Myocyte (in vitro differentiated cells): ENCODE results near the gene BZW2. TPM values are rescaled to one million over a fixed set of nuclear protein-coding genes. Genes with fewer than 3 reads are reported as not detected.
A peak's percentile ranks its signal among the peaks of the same experiment; 100 is the strongest.
"Not testable (repeated sequence)": the region's sequence is repeated elsewhere in the genome, so short reads cannot be mapped to it uniquely, and the experiment has no call there.

Experiments
- DNase-seq: peaks from one replicate; pipeline ENCODE4 v3.0.0-alpha.2; 2012; ENCODE audit warnings: low read depth
- total RNA-seq: library from RNA; depleted of rRNA; stranded (reverse); fragments of >200 nt; gene quantifications from 2 replicates; pipeline ENCODE4 v1.2.3, GENCODE V29; 2014

BZW2 gene
- total RNA-seq, 1 donor from 2014 or later = 166 TPM

GRCh38 chr7:16670021-16670420, 24.0 kb downstream of the BZW2 start:
- peak; percentile 13 for DNase-seq

DNA sequence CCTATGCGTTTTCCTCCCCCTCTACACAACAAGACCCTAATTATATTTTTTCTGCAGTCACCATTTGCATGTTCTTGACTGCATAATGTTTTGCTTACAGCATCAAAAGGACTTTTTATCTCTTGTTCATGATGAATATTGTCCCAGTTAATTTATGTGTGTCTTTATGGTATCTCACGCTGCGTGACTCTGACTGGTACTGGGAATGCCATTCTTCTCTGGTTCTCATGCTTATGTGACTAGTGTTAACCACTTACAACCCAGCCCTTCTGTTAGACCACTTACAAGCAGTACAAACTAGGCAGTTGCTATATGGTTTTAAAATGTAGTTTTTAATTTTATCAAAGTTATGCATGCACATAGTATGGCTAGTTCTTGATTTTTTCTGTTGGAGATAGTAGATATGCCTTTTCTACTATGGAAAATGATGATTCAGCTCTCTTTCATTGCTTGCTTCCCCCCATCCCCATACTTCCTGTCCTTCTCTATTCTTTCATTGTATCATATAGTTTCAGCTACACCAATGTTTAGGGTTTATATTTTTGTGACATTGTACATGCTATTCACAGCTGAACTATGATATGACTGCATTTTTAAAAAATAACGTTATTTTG, 24.9 kb downstream of the BZW2 start:
- no peak for DNase-seq

DNA sequence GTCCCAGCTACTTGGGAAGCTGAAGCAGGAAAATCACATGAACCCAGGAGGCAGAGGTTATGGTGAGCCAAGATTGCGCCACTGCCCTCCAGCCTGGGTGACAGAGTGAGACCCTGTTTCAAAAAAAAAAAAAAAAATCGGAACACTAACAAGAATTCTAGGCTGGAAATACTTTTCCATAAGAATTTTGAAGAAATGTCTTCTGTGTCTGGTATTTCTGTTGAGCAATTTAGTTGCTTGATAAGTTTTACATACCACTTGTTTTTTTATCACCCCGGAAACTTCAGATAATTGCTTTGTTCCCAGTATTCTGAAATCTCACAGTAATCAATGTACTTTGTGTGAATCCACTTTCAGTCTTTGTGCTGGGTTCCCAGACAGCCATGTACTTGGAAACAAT, 25.8 kb downstream of the BZW2 start:
- DNase-seq = no peak

DNA sequence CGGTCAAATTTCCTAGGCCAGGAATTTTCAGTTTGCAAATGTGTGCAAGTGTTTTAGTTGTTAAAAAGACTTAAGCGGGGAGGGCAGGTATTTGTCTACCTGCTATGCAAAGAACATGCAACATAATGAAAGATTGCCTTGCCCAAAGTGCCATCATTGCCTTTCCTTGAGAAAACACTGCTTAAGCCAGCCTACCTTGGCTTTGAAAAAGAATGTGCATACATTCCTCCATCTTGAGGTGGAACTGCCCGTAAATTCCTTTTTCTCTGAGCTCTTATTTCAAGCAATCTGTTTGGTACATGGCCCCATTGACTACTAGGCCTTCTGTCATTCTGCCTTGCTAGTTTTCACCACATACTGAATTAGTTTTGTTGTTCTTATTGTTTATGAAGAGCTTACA, 29.3 kb downstream of the BZW2 start:
- DNase-seq = no peak

- DNase-seq = no peak
Measured at GRCh38 chr7:16677978-16678494, 32.1 kb downstream of the BZW2 start.

GRCh38 chr7:16678645-16679566, 32.9 kb downstream of the BZW2 start:
- not testable (repeated sequence) for DNase-seq

- DNase-seq = peak; percentile 11
Measured at GRCh38 chr7:16684935-16685334, 39.0 kb downstream of the BZW2 start.

- DNase-seq = no peak
Measured at GRCh38 chr7:16685535-16685934, 39.6 kb downstream of the BZW2 start.

GRCh38 chr7:16688249-16688648, 42.3 kb downstream of the BZW2 start:
- DNase-seq = no peak

DNA sequence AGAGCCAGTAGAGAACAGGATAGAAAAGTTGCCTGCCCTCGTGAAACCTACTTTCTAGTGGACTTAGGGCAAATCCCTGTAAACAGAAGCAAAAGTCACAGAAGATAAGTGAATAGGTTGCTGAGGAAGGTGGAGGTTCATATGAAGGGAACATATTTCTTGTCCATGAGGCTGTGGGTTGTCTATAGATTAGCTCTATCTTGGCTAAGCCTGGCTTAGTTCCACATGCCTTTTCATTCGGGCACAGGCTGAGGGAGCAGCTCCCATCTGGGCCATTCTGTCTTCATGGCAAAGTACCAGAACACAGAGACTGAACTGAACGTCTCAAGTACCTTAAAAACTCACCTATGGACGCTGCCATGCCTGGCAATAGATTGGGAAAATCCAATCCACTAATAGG, 45.3 kb downstream of the BZW2 start:
- DNase-seq = no peak

GRCh38 chr7:16693601-16694318, 47.8 kb downstream of the BZW2 start:
- no peak for DNase-seq

GRCh38 chr7:16694806-16695205, 48.8 kb downstream of the BZW2 start:
- no peak for DNase-seq

DNA sequence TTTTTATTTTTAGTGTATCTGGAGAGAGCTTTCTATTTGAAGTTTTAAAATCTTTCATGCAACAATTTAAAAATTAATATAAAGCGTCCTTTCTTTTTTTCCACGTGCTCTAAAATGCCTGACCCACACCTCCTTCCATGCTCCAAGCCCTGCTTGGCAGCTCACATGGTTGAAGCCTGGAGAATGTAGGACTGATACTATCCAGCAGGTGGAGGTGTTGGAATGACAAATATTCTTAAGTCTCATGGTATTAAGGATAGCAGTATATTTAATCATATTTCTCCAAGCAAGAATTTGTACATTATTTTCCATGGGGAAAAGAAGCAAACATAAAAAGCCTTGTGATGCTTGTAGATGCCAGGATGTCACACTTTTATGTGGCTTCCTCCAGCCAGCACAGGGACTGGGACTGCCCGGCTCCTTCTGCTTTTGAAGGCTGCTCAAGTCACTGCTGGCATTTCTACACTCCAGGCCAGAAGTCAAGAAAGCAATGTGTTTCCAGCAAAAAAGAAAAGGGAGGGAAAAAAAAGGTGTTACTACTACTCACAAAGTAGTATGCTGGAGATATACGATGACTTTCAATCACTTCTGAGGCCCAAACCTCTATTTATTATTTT, 49.7 kb downstream of the BZW2 start:
- peak; percentile 70 for DNase-seq

GRCh38 chr7:16697507-16698199, 51.7 kb downstream of the BZW2 start:
- DNase-seq = no peak

GRCh38 chr7:16698200-16698905, 52.4 kb downstream of the BZW2 start:
- DNase-seq = peak; percentile 19

DNA sequence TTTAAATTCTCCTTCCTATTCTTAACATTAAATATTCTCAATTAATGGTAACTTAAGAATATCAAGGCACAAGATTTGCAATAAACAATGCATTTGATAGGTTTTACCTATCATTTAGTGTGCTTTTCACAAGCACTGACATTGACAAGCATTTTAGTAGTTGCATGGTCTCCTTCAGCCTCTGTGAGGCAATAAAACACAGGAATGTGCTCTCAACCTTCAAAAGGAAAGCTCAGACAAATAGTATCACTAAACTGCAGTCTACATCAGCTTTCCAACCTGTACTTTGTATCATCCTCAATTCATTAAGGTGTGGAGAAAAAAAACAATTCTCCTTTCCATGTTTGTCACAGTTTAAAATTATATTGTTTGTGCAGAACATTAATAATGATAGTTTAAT, 56.5 kb downstream of the BZW2 start:
- no peak for DNase-seq

DNA sequence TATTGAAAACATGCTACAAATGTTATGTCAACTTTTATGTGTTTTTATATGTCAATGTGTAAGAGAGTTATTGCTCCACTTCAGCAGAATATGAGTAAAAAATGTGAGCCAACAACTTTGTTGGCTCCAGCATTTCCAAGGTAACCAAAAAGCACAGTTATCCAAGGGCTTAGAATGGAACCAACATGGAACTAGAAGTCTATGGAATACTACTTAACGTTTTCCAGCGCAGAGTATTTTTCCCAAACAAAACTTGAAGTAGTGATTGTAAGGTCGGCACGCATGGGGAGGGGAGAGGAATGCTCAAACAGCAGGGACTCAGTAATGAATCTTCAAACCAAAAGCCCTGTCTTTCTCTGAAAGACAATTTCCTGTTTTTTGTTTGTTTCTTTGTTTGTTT, 62.5 kb downstream of the BZW2 start:
- DNase-seq = peak; percentile 36

- peak; percentile 98 for DNase-seq
Measured at GRCh38 chr7:16708980-16709379, 63.0 kb downstream of the BZW2 start.

- DNase-seq = no peak
Measured at GRCh38 chr7:16710651-16711050, 64.7 kb downstream of the BZW2 start.

GRCh38 chr7:16711730-16712129, 65.7 kb downstream of the BZW2 start:
- DNase-seq = peak; percentile 23
